ENCODE results near the gene SLC16A10. TPM values are rescaled to one million over a fixed set of nuclear protein-coding genes. Genes with fewer than 3 reads are reported as not detected.
"Not testable (repeated sequence)": the region's sequence is repeated elsewhere in the genome, so short reads cannot be mapped to it uniquely, and the experiment has no call there.

SLC16A10 gene
- total RNA-seq, 2 donors from 2014 or later: 4.8 to 9.5 TPM

DNA sequence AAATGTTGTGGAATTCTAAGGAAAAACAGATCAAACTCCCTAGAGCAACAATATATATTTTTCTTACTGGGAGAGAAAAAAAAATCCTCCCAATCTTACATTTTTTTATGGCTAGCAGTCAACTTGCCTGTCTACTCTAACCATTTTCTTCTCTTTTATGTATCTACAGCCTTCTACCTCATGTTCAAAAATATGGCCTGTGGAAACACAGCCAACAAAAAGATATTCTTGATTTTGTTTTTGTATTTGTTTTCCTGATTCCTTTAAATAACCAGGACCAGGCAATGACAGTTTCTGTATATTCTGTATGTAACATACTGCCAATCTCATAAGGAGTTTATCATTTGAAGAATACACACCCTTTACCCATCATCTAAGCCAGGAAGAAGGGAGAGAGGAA, 13.0 kb upstream of the SLC16A10 start:
- ATAC-seq (no peak), DNase-seq (no peak)
- intact Hi-C loops (cut with DNase I): no loop called here

DNA sequence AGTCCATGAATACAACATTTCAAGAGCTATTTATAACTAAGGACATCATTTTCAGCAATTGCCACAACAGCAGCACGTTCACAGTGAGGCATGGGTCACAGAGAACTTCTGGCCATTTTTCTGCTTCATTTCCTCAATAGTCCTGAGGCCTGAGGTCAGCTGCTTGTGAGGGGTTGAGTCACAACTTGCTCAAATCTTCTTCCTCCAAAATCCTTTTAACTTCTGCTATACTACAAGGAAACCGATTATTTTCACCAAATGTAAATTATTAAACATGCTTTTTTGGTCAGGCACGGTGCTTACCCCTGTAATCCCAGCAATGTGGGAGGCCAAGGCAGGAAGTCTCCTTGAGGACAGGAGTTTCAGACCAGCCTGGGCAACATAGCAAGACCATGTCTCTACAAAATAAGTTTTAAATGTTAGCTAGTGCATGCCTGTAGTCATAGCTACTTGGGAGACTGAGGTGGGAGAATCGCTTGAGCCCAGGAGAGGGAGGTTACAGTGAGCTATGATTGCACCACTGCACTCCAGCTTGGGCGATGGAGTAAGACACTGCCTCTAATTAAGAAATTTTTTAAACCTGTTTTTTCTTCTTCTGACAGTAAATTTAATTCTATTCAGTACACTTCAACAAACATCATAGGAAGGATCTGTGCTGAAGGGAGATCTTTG, 11.1 kb upstream of the SLC16A10 start:
- intact Hi-C loops (cut with DNase I): no loop called here
- peak in 1 of 2 donors; percentile 57 for ATAC-seq

DNA sequence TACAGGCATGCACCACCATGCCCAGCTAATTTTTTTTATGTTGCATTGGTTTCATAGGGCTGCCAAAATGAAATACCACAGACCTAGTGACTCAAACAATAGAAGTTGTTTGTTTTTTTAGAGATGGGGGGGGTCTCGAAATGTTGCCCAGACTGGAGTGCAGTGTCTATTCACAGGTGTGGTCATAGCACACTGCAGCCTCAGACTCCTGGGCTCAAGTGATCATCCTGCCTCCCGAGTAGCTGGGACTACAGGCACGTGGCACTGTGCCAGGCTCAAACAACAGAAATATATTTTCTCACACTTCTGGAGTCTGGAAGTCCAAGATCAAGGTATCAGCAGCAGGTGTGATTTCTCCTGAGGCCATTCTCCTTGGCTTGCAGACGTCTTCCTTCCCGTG, 6.6 kb upstream of the SLC16A10 start:
- ATAC-seq: no peak
- intact Hi-C loops (cut with DNase I): loop anchor here in 1 of 2 donors (10.0 kb wide), 1 partner anchor 124 kb away; no protein-coding TSS in a partner anchor
- DNase-seq: no peak

More for the DNA sequence above, 11.1 kb upstream of the SLC16A10 start:
- no peak for DNase-seq

DNA sequence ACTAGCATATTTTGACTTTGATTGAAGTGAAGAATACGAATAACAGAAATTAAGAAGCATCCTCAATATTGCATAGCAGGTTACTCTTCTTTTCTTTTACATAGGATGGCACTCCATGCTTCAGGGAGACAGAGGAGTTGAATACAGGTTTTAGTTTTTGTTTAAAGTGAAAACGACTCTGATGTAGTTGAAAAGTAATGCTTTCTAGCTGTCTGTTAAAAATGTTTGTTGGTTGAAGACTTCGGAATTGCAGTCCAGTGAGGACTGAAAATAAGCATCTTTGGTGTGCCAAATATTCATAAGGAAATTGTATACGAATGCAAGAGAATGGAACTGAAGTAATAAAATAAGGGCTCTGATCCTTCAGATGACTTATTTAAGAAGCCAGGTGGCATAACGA, 618 bp upstream of the SLC16A10 start:
- no peak for ATAC-seq
- intact Hi-C loops (cut with DNase I): loop anchor here in 1 of 2 donors (10.0 kb wide), 1 partner anchor 118 kb away; no protein-coding TSS in a partner anchor

DNA sequence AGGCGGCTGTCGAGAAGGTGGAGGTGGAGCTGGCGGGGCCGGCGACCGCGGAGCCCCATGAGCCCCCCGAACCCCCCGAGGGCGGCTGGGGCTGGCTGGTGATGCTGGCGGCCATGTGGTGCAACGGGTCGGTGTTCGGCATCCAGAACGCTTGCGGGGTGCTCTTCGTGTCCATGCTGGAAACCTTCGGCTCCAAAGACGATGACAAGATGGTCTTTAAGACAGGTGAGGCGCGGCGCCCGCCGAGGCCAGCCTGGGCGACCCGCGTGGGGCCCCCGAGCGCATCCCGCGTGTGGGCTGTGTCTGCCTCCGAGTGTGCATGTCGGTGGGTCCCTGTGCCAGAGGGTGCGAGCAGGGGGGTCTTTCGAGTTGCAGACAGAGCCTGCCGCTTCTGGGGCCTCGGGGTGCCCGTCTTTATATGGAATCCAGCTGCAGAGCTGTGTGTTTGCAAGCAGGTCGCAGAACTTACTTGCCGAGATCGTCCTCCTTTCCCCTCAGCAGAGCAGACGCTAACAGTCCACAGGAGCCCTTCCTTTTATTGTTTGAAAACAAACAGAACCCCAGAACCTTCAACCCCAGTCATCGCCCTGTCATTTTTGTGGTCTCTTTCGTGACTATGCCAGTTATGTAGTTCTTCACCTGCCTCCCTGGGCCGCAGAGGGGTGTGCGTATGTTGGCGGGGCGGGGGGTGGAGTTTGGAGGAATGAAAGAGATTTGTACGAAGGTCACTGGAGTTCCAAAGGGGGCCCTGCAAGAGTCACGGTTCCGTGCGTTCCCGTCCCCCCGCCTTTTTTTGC, 766 bp downstream of the SLC16A10 start:
- ATAC-seq (peak; percentile 17 to 18), DNase-seq (no peak)
- intact Hi-C loops (cut with DNase I): loop anchor here in 1 of 2 donors (10.0 kb wide), 1 partner anchor 117 kb away; no protein-coding TSS in a partner anchor

More for the DNA sequence above, 618 bp upstream of the SLC16A10 start:
- no peak for DNase-seq

DNA sequence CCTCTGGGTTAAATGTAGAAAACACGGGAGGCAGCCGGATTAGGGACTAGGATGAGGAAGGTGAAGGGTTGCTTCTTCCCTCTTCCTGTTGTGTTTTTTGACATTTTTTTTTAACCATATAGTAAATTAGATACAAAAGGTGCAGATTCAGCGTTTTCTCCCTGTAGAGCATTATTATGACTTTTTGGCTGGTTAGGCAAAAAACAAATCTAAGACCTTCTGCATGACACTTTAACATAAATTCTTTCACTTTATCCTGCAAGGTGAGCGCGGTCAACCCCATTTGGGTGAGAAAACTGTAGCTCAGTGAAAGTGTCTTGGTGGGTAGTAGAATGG, 1.3 kb downstream of the SLC16A10 start:
- DNase-seq: no peak
- intact Hi-C loops (cut with DNase I): loop anchor here in 1 of 2 donors (10.0 kb wide), 1 partner anchor 116 kb away; no protein-coding TSS in a partner anchor
- no peak for ATAC-seq

DNA sequence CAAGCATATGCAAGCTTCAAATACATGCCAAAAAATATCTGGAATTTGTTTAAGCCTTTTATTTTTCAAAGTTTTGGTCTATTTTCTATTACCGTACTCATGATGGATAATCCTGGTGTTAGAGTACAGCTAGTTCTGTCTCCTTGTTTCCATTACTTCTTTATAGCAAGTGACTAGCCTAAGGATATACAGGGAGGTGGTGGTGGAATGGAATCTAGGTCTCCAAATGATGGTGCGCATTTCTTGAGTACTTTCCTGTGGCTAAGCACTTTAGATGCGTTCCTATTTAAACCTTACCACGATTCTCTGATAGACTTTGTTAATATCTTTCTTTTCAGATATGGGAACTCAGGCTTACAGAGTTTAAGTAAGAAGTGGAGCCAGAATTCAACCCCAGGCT, 3.5 kb downstream of the SLC16A10 start:
- ATAC-seq: no peak
- intact Hi-C loops (cut with DNase I): no loop called here
- no peak for DNase-seq

DNA sequence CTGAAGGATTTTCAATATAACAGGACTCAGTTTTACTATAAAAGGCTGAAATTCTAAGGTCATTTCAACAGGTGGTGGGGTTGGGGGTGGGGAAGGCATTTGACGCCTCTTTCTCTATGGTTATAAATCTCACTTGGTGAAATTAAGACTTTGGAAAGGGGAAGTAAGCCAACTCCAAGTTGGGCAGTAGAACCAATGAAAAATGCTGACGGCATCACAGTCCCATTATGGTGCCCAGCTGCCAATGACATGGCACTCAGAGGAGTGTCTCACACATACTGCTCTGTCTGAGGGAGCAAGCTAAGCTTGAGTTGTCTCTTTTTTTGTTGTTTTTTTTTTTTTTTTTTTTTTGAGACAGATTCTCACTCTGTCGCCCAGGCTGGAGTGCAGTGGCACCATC, 4.7 kb downstream of the SLC16A10 start:
- intact Hi-C loops (cut with DNase I): no loop called here
- ATAC-seq: no peak
- no peak for DNase-seq

DNA sequence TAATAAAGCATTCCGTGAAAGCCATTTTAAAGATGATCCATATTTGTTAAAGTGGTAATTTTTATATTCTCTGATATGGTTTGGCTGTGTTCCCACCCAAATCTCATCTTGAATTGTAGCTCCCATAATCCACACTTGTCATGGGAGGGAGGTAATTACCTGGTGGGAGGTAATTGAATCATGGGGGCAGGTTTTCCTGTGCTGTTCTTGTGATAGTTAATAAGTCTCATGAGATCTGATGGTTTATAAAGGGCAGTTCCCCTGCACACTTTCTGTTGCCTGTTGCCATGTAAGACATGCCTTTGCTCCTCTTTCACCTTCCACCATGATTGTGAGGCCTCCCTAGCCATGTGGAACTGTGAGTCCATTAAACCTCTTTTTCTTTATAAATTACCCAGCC, 8.2 kb downstream of the SLC16A10 start:
- DNase-seq; ATAC-seq; intact Hi-C loops (cut with DNase I): not testable (repeated sequence)

DNA sequence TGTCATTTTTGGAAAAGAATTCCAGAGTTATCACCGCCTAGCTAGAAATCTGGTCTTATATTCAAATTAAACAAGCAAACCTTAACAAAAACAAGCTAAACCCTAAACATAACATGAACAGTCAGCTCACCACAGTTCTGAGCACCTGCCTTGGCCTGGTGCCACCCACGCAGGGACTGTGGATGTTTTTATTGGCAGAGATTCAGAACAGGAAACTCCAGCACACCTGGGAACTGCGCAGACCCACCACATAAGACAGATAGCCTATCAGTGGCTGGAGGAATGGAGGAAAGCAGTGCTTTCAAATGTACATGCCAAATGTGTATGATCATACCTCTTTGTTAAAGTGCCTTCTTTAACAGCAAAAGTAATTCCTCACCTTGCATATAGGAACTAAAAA, 8.9 kb downstream of the SLC16A10 start:
- ATAC-seq: no peak
- intact Hi-C loops (cut with DNase I): no loop called here
- DNase-seq: no peak

DNA sequence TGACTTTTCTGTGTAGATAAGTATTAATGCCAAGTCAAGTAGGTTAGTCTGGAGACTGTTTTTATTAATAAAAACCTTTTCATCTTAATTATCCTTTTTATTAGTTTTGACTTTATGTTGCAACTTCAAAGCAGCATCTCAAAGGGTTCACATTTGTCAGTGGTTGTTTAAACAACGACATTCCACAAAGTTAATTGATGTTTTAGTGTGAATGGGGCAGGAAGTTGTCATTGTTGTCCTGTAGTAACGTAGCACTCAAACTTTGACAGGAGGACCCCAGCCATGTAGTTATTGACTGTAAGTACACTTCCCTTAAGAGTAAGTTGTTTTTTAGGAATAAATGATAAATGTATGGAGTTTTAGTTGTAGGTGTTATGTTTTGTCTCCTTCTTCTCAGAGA, 11.3 kb downstream of the SLC16A10 start:
- ATAC-seq: no peak
- intact Hi-C loops (cut with DNase I): no loop called here
- no peak for DNase-seq

DNA sequence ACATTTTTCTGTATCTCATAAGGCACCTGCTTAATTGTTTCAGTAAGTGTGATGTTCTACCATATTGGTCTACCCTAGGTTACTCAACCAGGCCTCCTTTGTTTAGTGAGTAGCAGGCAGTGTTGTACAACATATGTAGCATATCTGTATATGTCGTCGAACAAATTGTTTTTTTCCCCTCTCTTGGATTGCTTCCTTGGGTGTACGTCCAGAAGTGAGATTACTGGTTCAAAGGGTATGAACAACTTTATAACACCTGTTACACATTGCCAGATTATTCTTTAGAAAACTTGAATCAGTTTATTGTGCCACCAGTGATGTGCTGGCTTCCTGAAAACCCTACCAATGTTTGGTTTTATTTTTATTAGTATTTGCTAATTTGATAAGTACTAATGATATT, 14.7 kb downstream of the SLC16A10 start:
- intact Hi-C loops (cut with DNase I): no loop called here
- ATAC-seq: no peak

DNA sequence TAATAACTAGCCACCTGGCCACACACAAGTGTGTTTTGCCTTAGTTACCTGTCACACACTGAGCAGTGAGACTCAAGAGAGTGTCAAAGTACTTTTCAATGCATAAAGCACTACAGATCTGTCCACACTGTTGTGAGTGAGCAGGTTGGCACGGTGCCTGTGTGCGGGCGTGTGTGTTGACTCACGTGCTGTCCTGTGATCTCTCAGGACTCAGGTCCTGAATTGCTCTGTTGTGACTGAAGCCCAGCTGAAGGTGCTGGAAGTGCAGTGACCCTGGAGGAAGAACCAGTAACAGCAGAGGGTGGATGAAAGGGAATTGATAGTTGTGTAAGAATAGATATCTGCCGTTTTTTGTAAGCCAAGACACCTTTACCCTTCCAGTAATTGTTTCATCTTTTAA, 18.3 kb downstream of the SLC16A10 start:
- peak; percentile 86 to 94 for ATAC-seq
- intact Hi-C loops (cut with DNase I): no loop called here
- DNase-seq: peak; percentile 77

More for the DNA sequence above, 14.7 kb downstream of the SLC16A10 start:
- DNase-seq: no peak

DNA sequence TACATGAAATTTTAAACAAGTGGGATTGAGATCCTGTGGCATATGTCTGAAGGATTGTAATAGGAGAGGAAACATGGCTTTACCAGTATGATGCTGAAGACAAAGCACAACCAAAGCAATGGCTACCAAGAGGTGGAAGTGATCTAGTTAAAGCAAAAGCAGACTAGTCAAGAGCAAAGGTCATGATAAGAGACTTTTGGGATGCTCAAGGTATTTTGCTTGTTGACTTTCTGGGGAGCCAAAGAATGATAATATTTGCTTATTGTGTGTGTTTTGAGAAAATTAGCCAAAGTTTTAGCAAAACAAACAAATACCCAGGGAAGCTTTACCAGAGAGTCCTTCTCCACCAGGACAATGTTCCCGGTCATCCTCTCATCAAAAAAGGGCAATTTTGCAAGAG, 20.3 kb downstream of the SLC16A10 start:
- ATAC-seq: no peak
- DNase-seq: no peak
- intact Hi-C loops (cut with DNase I): no loop called here

DNA sequence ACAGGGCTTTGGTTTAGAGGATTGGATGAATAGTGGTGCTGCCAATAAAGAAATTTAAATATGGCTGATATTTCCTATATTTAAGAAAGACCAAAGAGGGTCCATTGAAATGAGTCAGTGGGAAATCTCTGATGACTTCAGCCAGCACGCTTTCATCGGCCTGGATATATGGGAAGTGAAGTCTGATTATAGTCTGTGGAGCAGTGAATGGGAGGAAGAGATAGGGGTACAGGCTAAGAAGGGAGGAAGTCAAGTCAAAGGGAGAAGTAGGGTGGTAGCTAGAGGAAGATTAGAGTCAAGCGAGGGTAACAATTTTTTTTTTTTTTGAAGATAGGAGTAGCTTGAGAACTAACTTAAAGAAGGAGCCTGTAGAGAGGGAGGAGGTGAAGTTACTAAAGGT, 22.7 kb downstream of the SLC16A10 start:
- ATAC-seq: no peak
- DNase-seq: no peak
- intact Hi-C loops (cut with DNase I): no loop called here

DNA sequence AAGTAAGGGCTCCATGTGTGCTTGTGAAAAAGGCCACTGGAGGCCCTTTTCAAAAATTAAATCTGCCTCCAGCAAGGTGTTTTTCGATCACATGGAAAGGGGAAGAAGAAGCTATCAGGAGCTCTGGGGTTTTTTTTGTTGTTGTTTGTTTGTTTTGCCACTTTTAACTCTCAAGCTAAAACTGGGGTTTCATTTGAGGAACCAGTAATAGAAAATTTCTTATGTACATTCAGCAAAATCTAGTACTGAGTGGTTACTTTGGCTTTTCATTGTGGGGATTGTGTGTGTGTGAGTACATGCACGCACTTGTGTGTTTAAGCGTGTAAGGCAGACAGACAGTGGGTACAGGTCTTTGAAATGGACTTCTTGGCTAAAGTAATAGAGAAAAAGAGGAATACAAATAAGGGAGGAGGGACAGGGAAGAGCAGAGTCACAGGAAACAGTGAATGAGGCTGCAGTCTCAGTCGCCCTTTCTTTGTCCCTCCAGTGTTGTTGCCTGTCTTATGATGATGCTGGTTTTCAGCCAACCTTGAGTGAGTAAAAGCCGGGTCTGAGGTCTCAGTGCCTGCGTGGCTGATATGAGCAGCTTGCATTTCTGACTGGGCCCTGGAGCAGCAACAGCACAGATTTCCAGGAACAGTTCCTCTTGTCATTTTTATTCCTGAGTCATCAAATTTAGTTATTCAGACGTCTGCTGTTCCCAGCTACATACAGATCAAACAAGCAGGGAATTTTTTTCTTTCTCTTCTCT, 26.2 kb downstream of the SLC16A10 start:
- DNase-seq: peak; percentile 44
- intact Hi-C loops (cut with DNase I): no loop called here
- peak; percentile 76 to 95 for ATAC-seq

DNA sequence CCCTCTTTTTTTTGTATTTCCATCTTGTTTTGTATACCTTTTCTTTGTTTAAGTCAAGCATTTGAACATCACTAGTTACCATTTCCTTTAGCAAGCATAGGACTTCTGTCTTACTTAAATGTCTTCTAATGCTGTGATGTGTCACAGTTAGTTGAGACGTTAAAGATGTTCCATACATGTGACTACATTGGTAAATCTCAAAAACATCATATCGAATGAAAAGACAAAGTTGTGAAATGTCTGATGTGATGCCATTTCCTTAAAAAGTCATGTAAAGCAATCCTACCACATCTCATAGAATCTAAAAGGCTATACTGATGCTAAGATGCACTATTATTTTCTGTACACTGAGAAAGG, 26.8 kb downstream of the SLC16A10 start:
- DNase-seq (no peak), ATAC-seq (peak in 1 of 2 donors; percentile 9)
- intact Hi-C loops (cut with DNase I): no loop called here

DNA sequence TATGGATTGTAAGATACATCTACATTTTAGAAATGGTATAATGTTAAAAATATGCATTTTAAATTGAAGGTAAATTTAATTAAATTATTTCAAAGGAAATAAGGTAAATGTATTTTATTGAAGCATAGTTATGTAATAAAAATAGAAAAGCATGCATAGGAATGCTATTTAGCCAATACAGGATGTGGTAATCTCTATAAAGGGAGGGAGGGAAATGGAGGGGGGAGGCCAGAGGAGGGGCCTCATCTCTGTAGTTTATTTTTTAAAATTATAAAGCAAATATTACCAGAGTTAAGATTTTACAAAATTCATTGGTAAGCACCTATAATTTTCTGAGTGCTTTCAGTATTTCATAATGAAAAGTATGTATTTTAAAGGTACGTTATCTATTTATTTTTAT, 27.2 kb downstream of the SLC16A10 start:
- intact Hi-C loops (cut with DNase I): no loop called here
- no peak for DNase-seq
- no peak for ATAC-seq

DNA sequence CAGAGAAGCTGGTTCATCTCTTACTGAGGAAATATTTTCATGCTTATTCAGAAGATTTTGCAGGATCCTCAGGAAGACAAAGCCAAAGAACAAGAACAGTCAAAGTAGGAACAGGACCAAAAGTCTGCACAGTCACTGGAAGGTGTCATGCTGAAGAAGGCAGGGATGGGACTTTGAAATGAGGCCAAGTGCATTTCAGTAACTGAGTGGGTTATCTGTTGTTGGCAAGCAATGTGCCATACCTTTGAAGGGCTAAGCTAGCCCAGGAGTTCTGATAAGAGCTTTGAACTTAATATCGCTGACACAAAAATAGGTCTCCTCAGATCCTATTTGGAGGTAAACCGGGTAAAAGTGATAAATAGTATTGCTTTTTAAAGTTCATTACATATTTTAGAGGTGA, 31.5 kb downstream of the SLC16A10 start:
- intact Hi-C loops (cut with DNase I): no loop called here
- no peak for DNase-seq
- ATAC-seq: peak; percentile 61 to 74
